ENCODE results near the gene MTTP. TPM values are rescaled to one million over a fixed set of nuclear protein-coding genes. Genes with fewer than 3 reads are reported as not detected.

The MTTP gene
- total RNA-seq, 4 donors from 2014 or later, result not detected

DNA sequence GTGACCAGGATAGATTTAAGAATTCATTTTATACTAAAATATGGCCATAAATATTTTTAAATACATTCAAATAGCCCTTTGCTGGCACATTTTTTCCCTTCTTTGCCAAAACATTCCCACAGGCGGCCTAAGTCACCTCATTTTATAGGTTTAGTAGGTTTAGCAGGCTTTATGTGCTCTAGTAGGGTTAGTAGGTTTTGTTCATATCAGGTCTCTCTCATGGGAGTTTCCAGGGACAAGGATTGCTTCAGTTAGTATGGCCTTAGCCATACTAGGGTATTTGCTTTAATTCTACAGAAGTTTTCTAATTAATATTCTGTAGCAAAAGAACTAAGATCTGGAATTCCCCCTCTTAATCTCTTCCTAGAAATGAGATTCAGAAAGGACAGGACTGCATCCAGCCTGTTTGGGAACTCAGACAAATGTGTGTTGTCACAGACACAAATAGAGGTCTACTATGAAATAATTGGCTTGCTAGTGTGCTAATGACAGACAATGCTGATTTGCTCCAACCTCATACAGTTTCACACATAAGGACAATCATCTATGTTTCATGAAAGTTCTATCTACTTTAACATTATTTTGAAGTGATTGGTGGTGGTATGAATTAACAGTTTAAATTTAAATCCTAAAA lies 772 bp upstream of the MTTP start:
- ATAC-seq (ENCODE audit: low FRiP score) (no peak), DNase-seq (ENCODE audit: low spot score) (no peak)
- TF ChIP-seq, protein P1, sequence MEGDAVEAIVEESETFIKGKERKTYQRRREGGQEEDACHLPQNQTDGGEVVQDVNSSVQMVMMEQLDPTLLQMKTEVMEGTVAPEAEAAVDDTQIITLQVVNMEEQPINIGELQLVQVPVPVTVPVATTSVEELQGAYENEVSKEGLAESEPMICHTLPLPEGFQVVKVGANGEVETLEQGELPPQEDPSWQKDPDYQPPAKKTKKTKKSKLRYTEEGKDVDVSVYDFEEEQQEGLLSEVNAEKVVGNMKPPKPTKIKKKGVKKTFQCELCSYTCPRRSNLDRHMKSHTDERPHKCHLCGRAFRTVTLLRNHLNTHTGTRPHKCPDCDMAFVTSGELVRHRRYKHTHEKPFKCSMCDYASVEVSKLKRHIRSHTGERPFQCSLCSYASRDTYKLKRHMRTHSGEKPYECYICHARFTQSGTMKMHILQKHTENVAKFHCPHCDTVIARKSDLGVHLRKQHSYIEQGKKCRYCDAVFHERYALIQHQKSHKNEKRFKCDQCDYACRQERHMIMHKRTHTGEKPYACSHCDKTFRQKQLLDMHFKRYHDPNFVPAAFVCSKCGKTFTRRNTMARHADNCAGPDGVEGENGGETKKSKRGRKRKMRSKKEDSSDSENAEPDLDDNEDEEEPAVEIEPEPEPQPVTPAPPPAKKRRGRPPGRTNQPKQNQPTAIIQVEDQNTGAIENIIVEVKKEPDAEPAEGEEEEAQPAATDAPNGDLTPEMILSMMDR (IDR thresholded peaks at IDR 0.05), result no peak

DNA sequence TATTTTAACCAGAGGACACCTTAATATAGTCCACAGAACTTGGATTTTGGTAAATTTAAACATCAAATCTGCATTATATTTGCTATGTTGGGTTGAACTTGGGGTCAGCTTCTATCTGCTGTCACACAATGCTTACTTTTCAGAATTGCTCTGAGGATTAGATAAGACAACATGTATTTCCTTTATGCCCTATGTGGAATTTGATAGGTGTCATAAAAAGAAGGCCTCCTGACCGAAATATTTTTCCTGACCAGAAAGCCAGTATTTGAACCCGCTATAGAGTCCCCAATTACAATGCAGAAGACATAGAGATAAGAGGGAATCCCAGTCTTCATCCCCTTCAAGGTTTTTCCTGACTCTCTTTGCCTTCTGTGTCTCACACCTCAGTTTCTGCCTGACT lies 4.1 kb downstream of the MTTP start:
- TF ChIP-seq, protein P1 (IDR thresholded peaks at IDR 0.05), result no peak
- DNase-seq (ENCODE audit: low spot score) (no peak), ATAC-seq (ENCODE audit: low FRiP score) (no peak)

DNA sequence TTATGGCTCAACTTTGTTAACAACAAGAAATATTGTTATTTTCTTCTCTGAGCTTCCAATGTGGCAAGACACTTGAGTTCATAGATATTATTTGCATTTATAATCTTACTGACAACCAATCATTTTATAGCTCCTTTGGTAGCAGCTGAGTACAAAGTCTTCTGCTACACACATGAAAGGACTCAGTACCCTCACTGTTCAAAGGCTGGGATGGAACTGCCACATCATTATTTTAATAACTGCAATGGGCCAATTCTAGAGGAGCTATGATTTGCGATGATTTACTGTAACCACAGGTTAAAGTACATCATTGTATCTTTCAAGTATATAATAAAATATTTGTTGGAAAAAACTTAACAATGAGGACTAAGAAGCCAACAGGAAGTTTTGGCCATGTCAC lies 10.9 kb downstream of the MTTP start:
- TF ChIP-seq, protein P1 (IDR thresholded peaks at IDR 0.05), result no peak
- DNase-seq (ENCODE audit: low spot score), result no peak
- no peak for ATAC-seq (ENCODE audit: low FRiP score)

DNA sequence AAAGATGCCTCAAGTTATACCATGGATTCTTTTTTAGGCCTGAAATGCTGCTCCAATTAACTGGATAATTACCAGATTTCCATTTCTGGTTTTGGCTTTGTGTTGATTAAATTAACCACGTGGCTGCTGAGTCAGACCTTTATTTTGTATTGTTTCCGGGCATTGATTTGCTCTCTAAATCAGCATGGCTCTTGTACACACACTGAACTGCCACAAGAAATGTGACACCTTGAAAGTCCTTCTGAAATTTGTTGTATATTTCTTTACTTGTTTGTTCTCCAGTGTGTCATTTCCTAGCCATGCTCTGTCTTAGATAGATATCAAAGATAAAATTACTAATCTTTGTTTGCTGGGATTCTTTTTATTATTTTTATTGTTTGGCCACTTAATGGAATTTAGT lies 11.7 kb downstream of the MTTP start:
- ATAC-seq (ENCODE audit: low FRiP score) (no peak), DNase-seq (ENCODE audit: low spot score) (no peak)
- TF ChIP-seq, protein P1 (IDR thresholded peaks at IDR 0.05), result no peak

DNA sequence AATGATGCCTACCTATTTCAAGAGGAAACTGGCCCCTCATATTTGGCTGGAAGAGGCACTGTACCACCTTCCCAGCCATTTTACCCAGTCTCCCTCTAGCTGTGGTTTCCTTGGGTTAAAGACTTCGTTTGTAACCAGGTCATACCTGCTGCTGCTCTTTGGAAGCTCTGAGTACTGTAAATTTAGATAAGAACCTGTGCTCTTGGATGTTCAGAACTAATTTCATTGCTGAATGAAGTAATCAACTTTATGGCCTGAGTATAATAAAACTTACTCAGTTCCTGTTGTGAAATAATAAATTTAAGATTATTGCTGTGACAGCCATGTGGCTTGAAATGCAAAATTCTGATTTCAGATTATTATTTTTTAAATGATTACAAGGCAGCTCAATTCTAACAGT lies 12.2 kb downstream of the MTTP start:
- DNase-seq (ENCODE audit: low spot score) (no peak), ATAC-seq (ENCODE audit: low FRiP score) (no peak)
- TF ChIP-seq, protein P1 (IDR thresholded peaks at IDR 0.05), result no peak

DNA sequence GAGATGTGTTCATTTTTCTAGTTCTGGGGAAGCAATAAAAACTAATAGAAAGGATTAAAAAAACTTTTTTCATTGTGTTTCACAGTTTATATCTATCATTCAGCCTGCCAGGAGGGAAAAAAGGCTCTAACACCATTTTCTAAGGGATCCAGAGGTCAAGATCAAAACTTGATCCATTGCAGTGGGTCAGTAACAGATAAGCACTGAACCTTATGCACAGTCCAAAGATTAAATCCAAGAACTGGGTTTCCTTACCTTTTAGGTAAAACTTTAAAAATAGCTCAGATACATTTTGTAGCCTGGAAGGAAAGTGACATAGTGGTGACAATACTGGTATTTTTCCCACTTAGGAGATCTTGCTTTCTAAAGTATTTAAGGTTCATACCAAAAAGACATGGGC lies 12.7 kb downstream of the MTTP start:
- ATAC-seq (ENCODE audit: low FRiP score), result no peak
- DNase-seq (ENCODE audit: low spot score), result no peak
- TF ChIP-seq, protein P1 (IDR thresholded peaks at IDR 0.05), result no peak

DNA sequence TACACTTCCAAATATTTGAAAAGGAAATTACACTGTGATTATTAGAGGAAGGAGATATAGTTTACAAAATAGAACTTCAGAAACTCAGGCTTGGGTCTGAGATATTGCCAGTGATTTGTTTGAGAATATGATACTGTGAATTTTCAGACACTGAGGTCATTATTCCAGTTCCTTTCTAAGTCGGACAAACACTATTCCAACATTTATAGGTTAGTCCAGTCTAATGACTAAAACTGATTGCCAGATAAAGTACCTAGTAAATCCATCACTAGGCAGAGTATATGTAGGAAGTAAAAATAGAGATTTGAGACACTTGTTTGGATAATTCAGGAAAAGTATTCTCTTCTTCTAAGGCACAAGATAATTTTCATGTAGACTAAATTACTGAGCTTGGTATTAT lies 13.2 kb downstream of the MTTP start:
- TF ChIP-seq, protein P1 (IDR thresholded peaks at IDR 0.05), result no peak
- no peak for DNase-seq (ENCODE audit: low spot score)
- ATAC-seq (ENCODE audit: low FRiP score), result no peak
